ENCODE results near the gene SND1.
"Not testable (repeated sequence)": the region's sequence is repeated elsewhere in the genome, so short reads cannot be mapped to it uniquely, and the experiment has no call there.

SND1 gene

GRCh38 chr7:127896659-127897058, 244.7 kb downstream of the SND1 start:
- DNase-seq = no peak

DNA sequence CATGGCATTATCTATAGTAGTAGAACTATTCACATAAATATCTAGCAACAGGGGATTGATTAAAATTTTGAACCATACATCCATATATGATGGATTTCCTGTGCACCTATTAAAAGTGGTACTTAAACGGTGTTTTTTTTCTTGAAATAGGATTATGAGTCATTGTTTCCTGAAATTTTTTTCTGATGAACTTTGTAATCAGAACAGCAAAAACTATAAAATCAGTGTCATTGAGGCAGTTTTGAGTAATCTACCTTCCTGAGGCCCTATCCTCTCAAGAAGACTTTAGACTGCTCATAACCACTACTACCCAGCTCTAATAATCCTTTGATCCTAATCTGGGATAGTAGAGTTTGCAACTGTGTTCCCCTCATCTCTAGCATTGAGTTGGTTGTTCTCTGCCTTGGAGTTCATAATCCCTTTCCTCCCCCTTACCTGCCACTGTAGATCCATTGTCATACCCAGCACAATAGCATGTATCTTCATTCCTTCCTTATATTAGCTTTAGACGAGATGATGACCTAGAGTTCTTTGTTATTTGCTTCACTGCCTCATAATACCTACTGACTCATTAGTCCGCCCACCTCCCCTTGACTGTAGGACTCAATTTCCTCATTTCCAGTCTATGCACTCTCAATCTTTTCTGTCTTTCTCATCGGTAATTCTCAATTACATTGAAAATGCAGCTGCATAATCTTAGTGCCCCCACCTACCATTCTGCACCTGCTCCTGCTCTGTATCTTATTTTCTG, 245.9 kb downstream of the SND1 start:
- no peak for DNase-seq

GRCh38 chr7:127899411-127899810, 247.4 kb downstream of the SND1 start:
- DNase-seq = no peak

- no peak for DNase-seq
Observed at GRCh38 chr7:127900141-127900540, 248.1 kb downstream of the SND1 start.

DNA sequence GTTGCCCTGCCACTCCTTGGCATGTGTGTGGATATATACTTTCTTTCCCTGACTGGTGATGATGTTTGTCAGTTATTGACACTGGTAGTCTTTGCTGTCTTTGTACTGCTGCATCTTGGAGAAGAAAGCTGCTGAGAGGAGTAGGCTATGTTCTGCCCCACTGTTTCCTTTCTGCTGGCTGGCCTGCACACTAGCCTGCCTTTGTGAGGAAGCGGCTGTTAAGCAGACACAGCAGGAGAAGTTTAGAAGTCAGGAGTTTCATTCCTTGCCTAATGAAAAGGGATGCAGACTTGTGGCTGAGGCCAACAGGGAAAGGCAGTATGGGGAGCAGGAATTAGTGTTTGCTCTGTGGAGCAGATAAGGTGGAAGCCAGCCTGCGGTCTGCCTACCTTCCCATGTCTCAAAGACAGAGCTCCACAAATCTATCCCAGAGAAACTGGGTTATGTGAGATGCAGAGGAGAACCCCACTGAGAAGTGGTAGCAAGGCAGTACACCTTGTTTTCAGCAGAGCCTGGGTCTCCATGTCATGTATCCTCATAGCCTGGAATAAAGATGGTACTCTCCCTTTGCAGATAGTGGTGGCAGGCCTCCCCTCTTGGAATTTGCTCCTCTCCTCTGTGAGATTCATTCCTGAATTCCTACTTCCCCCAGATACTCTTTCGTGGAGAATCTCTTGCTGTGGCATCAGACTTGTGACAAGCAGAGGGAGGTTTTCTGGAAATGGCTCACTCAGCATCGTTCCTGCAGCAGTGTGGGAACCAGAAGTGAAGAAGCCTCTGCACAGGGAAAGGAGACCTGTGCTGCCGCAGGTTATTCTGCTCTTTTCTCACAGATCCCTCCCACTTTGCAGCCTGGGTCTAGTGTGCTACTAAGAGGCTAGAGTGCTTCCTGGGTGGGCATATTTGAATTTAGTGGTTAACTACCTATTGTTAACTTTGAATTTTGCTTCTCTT, 249.0 kb downstream of the SND1 start:
- no peak for DNase-seq

DNA sequence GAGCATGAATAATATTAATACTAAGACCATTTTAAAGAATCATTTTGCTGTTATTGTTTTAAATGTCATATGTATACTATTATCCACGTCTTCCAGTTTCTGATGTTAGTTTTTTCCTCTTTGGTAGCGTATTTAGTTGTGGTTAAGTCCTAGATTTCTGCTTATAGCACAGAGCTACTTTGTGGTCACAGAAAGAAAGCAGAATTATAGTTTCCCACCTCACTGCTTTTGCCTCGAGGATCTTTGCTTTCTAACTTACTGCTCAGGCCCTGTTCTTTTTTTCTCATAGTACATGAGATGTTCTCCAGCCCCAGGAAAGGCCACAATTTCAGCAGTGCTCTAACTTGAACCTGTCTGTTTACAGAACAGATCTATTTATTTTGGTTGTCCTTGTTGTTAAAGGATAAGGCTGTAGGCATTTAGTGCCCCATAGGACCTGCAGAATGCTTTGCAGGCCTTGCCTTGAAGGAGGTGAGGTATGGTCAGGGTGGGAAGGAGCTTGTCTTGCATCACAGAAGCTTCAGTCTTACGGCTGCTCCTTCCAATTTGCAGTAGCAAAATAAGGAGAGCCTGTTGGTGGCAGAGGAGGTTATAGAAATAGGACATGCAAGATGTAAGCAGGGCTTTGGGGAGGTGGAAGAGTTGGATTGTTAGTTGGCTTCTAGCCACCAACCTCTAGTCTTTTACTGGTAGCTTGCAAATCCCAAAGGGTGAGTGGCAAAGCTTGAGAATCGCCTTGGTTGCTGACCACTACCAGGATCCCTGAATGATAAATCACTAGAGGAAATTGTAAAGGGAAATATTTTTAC, 250.1 kb downstream of the SND1 start:
- no peak for DNase-seq

DNA sequence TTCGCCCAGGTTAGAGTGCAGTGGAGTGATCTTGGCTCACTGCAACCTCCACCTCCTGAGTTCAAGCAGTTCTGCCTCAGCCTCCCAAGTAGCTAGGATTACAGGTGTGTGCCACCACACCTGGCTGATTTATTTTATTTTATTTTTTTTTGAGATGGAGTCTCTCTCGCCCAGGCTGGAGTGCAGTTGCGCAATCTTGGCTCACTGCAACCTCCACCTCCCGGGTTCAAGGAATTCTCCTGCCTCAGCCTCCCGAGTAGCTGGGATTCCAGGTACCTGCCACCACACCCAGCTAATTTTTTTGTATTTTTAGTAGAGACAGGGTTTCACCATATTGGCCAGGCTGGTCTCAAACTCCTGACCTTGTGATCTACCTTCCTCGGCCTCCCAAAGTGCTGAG, 250.8 kb downstream of the SND1 start:
- not testable (repeated sequence) for DNase-seq

GRCh38 chr7:127903892-127904669, 252.1 kb downstream of the SND1 start:
- DNase-seq = no peak

DNA sequence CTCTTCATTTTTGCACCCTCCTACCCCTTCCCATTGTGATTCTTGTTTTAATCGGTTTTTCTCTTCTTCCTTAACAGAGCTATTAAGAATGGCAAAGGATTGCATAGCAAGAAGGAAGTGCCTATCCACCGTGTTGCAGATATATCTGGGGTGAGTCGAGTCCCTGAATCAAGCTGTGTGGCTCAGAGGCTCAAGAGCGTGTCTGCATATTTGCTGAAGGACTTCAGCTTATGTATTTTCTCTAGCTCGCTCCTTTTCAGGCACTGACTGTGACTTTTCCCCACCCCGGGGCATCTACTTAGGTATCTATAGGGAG, 252.6 kb downstream of the SND1 start:
- no peak for DNase-seq

DNA sequence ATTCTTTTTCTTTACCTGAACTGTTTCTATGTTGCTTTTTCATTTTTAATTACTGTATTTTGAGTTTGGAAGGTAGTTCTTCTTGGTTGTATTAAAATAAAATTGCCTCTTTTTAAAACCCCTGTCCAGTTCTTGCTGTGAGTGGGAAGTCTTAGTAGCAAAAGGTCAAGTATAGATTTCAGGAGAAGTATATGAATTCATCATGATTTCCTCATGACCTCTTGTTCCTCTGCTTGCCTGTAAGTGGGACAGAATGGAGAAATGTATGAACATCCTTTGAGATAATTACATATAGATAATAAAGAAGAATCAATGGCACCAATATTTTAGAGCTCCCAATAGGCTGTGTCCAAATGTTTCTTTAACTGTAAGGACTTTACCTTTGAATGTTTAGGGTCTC, 253.0 kb downstream of the SND1 start:
- DNase-seq = no peak

GRCh38 chr7:127905491-127906330, 253.7 kb downstream of the SND1 start:
- no peak for DNase-seq

GRCh38 chr7:127907110-127908040, 255.4 kb downstream of the SND1 start:
- no peak for DNase-seq

DNA sequence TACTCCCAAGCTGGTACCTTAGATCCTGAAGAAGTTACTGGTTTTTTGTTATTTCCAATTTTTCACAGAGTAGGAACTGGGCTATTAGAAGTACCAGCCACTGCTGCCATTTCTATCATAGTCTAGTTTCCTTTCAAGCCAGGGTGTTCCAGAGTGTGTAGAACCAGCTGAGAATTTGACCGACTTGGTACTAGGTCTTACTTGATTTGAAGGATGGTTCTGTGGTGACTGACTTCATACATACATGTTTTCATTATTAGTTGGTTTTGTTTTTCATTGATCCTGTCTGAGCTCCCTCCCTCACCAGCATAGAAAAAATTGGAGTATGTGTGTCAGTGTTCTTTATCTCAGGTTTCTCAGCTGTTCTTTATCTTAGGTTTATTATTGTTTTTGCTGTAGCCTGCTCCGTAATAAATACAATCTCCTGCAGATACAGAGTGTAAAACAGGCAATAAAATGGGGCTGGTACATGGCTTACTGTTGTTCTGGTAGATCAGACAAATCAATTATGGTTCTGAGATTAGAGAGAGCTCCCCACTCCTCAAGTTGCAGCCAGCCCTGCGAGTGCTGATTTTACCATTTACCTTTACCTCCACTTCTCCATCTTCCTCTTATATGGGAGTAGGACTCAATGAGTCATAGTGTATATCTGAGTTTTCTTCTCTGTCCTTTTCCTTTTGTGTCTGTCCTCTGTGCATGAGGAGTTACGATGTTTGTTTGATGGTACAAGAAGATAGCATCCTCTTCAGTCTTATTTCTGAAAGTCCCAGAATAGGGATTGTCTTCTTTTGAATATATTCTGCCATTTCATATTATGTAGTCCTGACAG, 256.6 kb downstream of the SND1 start:
- no peak for DNase-seq

DNA sequence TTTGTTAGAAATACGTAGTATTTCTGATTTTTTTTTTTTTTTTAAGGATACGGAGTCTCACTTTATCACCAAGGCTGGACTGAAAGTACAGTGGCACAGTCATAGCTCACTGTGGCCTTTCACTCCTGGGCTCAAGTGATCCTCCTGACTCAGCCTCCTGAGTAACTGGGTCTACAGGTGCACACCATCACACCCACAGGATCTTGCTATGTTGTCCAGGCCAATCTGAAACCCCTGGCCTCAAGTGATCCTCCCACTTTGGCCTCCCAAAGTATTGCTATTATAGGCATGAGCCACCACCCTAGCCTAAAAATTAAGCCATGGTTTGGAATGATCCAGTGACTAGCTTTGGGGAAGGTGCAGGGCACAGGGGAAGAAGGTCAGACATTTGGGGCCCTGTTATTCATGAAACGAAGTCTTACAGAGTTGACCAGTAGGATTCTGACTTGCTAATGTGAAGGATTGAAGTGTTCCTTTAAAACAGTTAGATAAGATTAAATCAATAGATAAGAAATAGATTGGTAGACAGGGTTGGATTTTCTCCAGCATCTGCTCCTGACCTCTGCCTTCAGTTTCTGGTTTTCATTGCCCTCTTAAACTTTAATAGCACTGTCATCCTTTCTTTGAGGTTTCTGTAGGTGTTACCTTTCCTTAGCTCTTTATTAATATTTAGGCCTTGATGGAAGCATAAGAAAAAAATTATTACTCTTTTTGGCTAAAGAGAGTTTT, 257.6 kb downstream of the SND1 start:
- no peak for DNase-seq

GRCh38 chr7:127910670-127911069, 258.7 kb downstream of the SND1 start:
- no peak for DNase-seq

DNA sequence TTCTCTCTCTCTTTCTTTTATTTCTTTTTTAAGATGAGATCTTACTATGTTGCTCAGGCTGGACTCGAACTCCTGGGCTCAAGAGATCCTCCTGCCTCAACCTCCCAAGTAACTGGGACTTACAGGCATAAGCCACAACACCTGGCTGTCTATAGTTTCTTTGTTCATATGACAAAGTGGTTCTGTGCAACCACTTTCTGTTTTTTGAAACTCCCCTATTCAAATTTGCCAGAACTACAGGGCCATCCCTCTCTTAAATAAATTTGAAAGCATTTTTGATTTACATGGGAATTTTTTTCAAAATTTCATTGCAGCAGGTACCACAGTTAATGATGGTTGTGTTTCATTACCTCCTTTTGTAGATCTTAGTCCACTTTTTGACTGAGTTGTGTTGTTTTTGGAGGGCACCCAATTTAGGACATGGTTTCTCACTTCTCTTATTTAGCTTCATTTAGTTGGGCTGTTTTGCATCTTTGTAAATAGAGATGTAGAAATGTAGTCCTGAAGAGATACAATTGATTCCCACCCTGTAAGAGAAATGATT, 260.0 kb downstream of the SND1 start:
- no peak for DNase-seq

GRCh38 chr7:127912901-127913300, 260.9 kb downstream of the SND1 start:
- DNase-seq = no peak

- DNase-seq = no peak
Observed at GRCh38 chr7:127913686-127914085, 261.7 kb downstream of the SND1 start.
